Fibroblast of lung (primary cell): Measurements from ENCODE around the gene DNAI1. TPM values are rescaled to one million over a fixed set of nuclear protein-coding genes. Genes with fewer than 3 reads are reported as not detected.
A peak's percentile ranks its signal among the peaks of the same experiment; 100 is the strongest.

Source experiments
- DNase-seq, 2 donors: peaks; one replicate each; pipeline versions ENCODE4 v3.0.0 to v3.0.0-alpha.2; 2010; ENCODE audit warnings: low read depth in 2 of 2
- H2AFZ ChIP-seq: 2 replicates; pipeline ENCODE4 v1.5.1; 2012; ENCODE audit warnings: low read length, control low read depth, inconsistent platforms
- H3K27ac ChIP-seq: 2 replicates; pipeline ENCODE4 v1.5.1; 2011; ENCODE audit warnings: low read length, control low read depth; ENCODE audit not compliant: insufficient read depth
- H3K27me3 ChIP-seq: 2 replicates; pipeline ENCODE4 v1.5.1; 2011; ENCODE audit warnings: mild to moderate bottlenecking, low read length; ENCODE audit not compliant: control insufficient read depth, insufficient read depth
- H3K36me3 ChIP-seq: 2 replicates; pipeline ENCODE4 v1.5.1; 2011; ENCODE audit warnings: low read length; ENCODE audit not compliant: control insufficient read depth, insufficient read depth
- H3K4me1 ChIP-seq: 2 replicates; pipeline ENCODE4 v1.5.1; 2011; ENCODE audit warnings: low read length; ENCODE audit not compliant: control insufficient read depth, insufficient read depth; ENCODE audit errors: extremely low read depth
- H3K4me2 ChIP-seq: 2 replicates; pipeline ENCODE4 v1.5.1; 2011; ENCODE audit warnings: low read length, control low read depth; ENCODE audit not compliant: insufficient read depth; ENCODE audit errors: extremely low read depth
- H3K4me3 ChIP-seq, 4 experiments: fragments of 200-600 bp in 1 of 4; sonication (generic) in 1 of 4; replicated peaks in 1 of 4; 2 replicates each; pipeline ENCODE4 v1.5.1; 2011 to 2016; ENCODE audit warnings: low read length in 4 of 4, low read depth in 3 of 4, mild to moderate bottlenecking in 3 of 4, control low read depth in 2 of 4, inconsistent platforms in 1 of 4, mixed read lengths in 1 of 4; ENCODE audit not compliant: insufficient read depth in 1 of 4; ENCODE audit errors: control extremely low read depth in 1 of 4
- H3K79me2 ChIP-seq: 2 replicates; pipeline ENCODE4 v1.5.1; 2012; ENCODE audit warnings: mild to moderate bottlenecking, low read length, inconsistent platforms; ENCODE audit not compliant: control insufficient read depth, insufficient read depth
- H3K9ac ChIP-seq: 2 replicates; pipeline ENCODE4 v1.5.1; 2011; ENCODE audit warnings: mild to moderate bottlenecking, low read length, control low read depth; ENCODE audit not compliant: insufficient read depth
- H3K9me3 ChIP-seq: 2 replicates; pipeline ENCODE4 v1.5.1; 2012; ENCODE audit warnings: low read depth, low read length; ENCODE audit not compliant: control insufficient read depth, insufficient read depth
- H4K20me1 ChIP-seq: 2 replicates; pipeline ENCODE4 v1.5.1; 2011; ENCODE audit warnings: low read length; ENCODE audit not compliant: control insufficient read depth, insufficient read depth; ENCODE audit errors: extremely low read depth
- CTCF ChIP-seq, 2 donors: IDR thresholded peaks in 1 of 2; conservative IDR thresholded peaks in 1 of 2; 1 replicate in 1 of 2; 2 replicates in 1 of 2; pipeline ENCODE4 v1.5.1; 2011 to 2012; ENCODE audit warnings: low read length in 2 of 2, control low read depth in 1 of 2, inconsistent platforms in 1 of 2, low read depth in 1 of 2, mild to moderate bottlenecking in 1 of 2
- EZH2 ChIP-seq: IDR thresholded peaks from 2 replicates; pipeline ENCODE4 v1.5.1; 2012; ENCODE audit warnings: low read length, control low read depth, mild to moderate bottlenecking; ENCODE audit errors: missing control alignments
- polyA plus RNA-seq, 2 donors: library from polyadenylated mRNA; depleted of rRNA in 1 of 2; stranded (reverse) in 1 of 2; unstranded in 1 of 2; fragments of >200 nt; gene quantifications; 2 replicates each; pipeline ENCODE4 v1.2.1, GENCODE V29; 2011 to 2012; ENCODE audit warnings: missing spikeins in 1 of 2
- total RNA-seq: library from RNA; depleted of rRNA; stranded (reverse); fragments of >200 nt; gene quantifications from 2 replicates; pipeline ENCODE4 v1.2.1, GENCODE V29; 2014

Gene DNAI1
- total and polyA plus RNA-seq, 2 donors (not counting 1 experiment from before 2014, with no cell fraction given): not detected

GRCh38 chr9:34555002-34555348 is 96.4 kb downstream of the DNAI1 start:
- no peaks in the 10 kb centered on the region for H3K36me3 ChIP-seq
- no peak overlapping the region for H3K4me3 ChIP-seq
- H4K20me1 ChIP-seq: no peaks in the 10 kb centered on the region
- H3K79me2 ChIP-seq: no peaks in the 10 kb centered on the region
- no peak overlapping the region for H2AFZ ChIP-seq
- TF ChIP-seq EZH2 (no peak), CTCF (conservative IDR thresholded peaks at IDR 0.05 in 1 of 2, IDR thresholded peaks at IDR 0.05 in 1 of 2; ENCODE audit: low read depth in 1 of 2, low read length in 2 of 2) (no peak)
- H3K9ac ChIP-seq: no peak overlapping the region
- H3K4me2 ChIP-seq: no peak overlapping the region
- peak in 1 of 2 donors; percentile 13 for DNase-seq
- H3K4me1 ChIP-seq: no peaks in the 10 kb centered on the region
- H3K27me3 ChIP-seq: no peaks in the 10 kb centered on the region
- no peaks in the 10 kb centered on the region for H3K9me3 ChIP-seq
- no peak overlapping the region for H3K27ac ChIP-seq

- Histone ChIP-seq H3K27ac (no peak overlapping the region), H3K9me3 (no peaks in the 10 kb centered on the region), H4K20me1 (no peaks in the 10 kb centered on the region), H2AFZ (no peak overlapping the region), H3K79me2 (no peaks in the 10 kb centered on the region), H3K36me3 (no peaks in the 10 kb centered on the region), H3K27me3 (no peaks in the 10 kb centered on the region), H3K9ac (no peak overlapping the region), H3K4me2 (no peak overlapping the region), H3K4me1 (peaks cover 2% of the 10 kb centered on the region), H3K4me3 (no peak overlapping the region)
- TF ChIP-seq EZH2 (no peak), CTCF (conservative IDR thresholded peaks at IDR 0.05 in 1 of 2, IDR thresholded peaks at IDR 0.05 in 1 of 2; ENCODE audit: low read depth in 1 of 2, low read length in 2 of 2) (no peak)
- DNase-seq: no peak
These were observed 96.9 kb downstream of the DNAI1 start for GRCh38 chr9:34555500-34555899.

- H3K4me3 ChIP-seq: no peak overlapping the region
These were observed 97.4 kb downstream of the DNAI1 start for GRCh38 chr9:34555936-34556525.

More at GRCh38 chr9:34555936-34556525, 97.4 kb downstream of the DNAI1 start:
- Histone ChIP-seq H3K9ac (no peak overlapping the region), H3K4me1 (peaks cover 2% of the 10 kb centered on the region), H3K27me3 (no peaks in the 10 kb centered on the region), H2AFZ (no peak overlapping the region), H3K4me2 (no peak overlapping the region), H3K27ac (no peak overlapping the region), H3K36me3 (no peaks in the 10 kb centered on the region), H4K20me1 (no peaks in the 10 kb centered on the region), H3K9me3 (no peaks in the 10 kb centered on the region), H3K79me2 (no peaks in the 10 kb centered on the region)
- no peak for DNase-seq
- TF ChIP-seq EZH2: no peak
- TF ChIP-seq CTCF (conservative IDR thresholded peaks at IDR 0.05 in 1 of 2, IDR thresholded peaks at IDR 0.05 in 1 of 2; ENCODE audit: low read depth in 1 of 2, low read length in 2 of 2): no peak
